ENCODE results near the gene ZCWPW2. TPM values are rescaled to one million over a fixed set of nuclear protein-coding genes. Genes with fewer than 3 reads are reported as not detected.

Gene ZCWPW2
- total RNA-seq, 1 experiment from 2014 or later, result 0.77 TPM

GRCh38 chr3:28399206-28399605 is 50.7 kb downstream of the ZCWPW2 start:
- H3K27ac Mint-ChIP-seq (ENCODE audit: low read depth, unreplicated experiment), result no peak overlapping the region
- no peaks in the 10 kb centered on the region for H3K4me1 Mint-ChIP-seq (ENCODE audit: insufficient read depth, unreplicated experiment)
- ChIA-PET CTCF (no interaction called here), POLR2A (no interaction called here)
- H3K36me3 Mint-ChIP-seq (ENCODE audit: insufficient read depth, unreplicated experiment), result peaks cover 6% of the 10 kb centered on the region
- no peaks in the 10 kb centered on the region for H3K27me3 Mint-ChIP-seq (ENCODE audit: insufficient read depth, unreplicated experiment)
- intact Hi-C loops (cut with micrococcal nuclease), result no loop called here
- no TSS peak for BruUV-seq (replicated peaks)
- no peak for DNase-seq (ENCODE audit: unreplicated experiment)
- no peak overlapping the region for H3K4me3 Mint-ChIP-seq (ENCODE audit: unreplicated experiment)
- no peak for TF ChIP-seq CTCF (IDR thresholded peaks at IDR 0.05; ENCODE audit: unreplicated experiment)
- H3K9me3 Mint-ChIP-seq (ENCODE audit: unreplicated experiment), result peaks cover 21% of the 10 kb centered on the region

GRCh38 chr3:28406241-28406640 is 57.7 kb downstream of the ZCWPW2 start:
- Mint-ChIP-seq H3K9me3 (ENCODE audit: unreplicated experiment) (peaks cover 10% of the 10 kb centered on the region), H3K27me3 (ENCODE audit: insufficient read depth, unreplicated experiment) (no peaks in the 10 kb centered on the region), H3K27ac (ENCODE audit: low read depth, unreplicated experiment) (no peak overlapping the region), H3K4me3 (ENCODE audit: unreplicated experiment) (no peak overlapping the region), H3K36me3 (ENCODE audit: insufficient read depth, unreplicated experiment) (no peaks in the 10 kb centered on the region), H3K4me1 (ENCODE audit: insufficient read depth, unreplicated experiment) (peaks cover 8% of the 10 kb centered on the region)
- POLR2A ChIA-PET, result interaction anchor here (1.3 kb wide), 1 partner anchor 30 kb away, joined by 4 read pairs; no protein-coding TSS in a partner anchor
- BruUV-seq (replicated peaks), result no TSS peak
- no peak for TF ChIP-seq CTCF (IDR thresholded peaks at IDR 0.05; ENCODE audit: unreplicated experiment)
- no peak for DNase-seq (ENCODE audit: unreplicated experiment)
- CTCF ChIA-PET, result interaction anchor here (0.6 kb wide), 1 partner anchor 9 kb away, joined by 6 read pairs; no protein-coding TSS in a partner anchor
- intact Hi-C loops (cut with micrococcal nuclease), result no loop called here

GRCh38 chr3:28449398-28449797 is 100.9 kb downstream of the ZCWPW2 start:
- no peaks in the 10 kb centered on the region for H3K4me1 Mint-ChIP-seq (ENCODE audit: insufficient read depth, unreplicated experiment)
- intact Hi-C loops (cut with micrococcal nuclease), result no loop called here
- H3K4me3 Mint-ChIP-seq (ENCODE audit: unreplicated experiment), result no peak overlapping the region
- CTCF ChIA-PET, result no interaction called here
- POLR2A ChIA-PET, result no interaction called here
- no peak overlapping the region for H3K27ac Mint-ChIP-seq (ENCODE audit: low read depth, unreplicated experiment)
- no TSS peak for BruUV-seq (replicated peaks)
- H3K27me3 Mint-ChIP-seq (ENCODE audit: insufficient read depth, unreplicated experiment), result no peaks in the 10 kb centered on the region
- no peaks in the 10 kb centered on the region for H3K36me3 Mint-ChIP-seq (ENCODE audit: insufficient read depth, unreplicated experiment)
- peaks cover under 1% of the 10 kb centered on the region for H3K9me3 Mint-ChIP-seq (ENCODE audit: unreplicated experiment)
- TF ChIP-seq CTCF (IDR thresholded peaks at IDR 0.05; ENCODE audit: unreplicated experiment), result no peak
- DNase-seq (ENCODE audit: unreplicated experiment), result no peak

- Mint-ChIP-seq H3K4me1 (ENCODE audit: insufficient read depth, unreplicated experiment) (no peaks in the 10 kb centered on the region), H3K36me3 (ENCODE audit: insufficient read depth, unreplicated experiment) (no peaks in the 10 kb centered on the region), H3K27me3 (ENCODE audit: insufficient read depth, unreplicated experiment) (no peaks in the 10 kb centered on the region), H3K4me3 (ENCODE audit: unreplicated experiment) (no peak overlapping the region), H3K27ac (ENCODE audit: low read depth, unreplicated experiment) (no peak overlapping the region), H3K9me3 (ENCODE audit: unreplicated experiment) (peaks cover 5% of the 10 kb centered on the region)
- TF ChIP-seq CTCF (IDR thresholded peaks at IDR 0.05; ENCODE audit: unreplicated experiment), result no peak
- intact Hi-C loops (cut with micrococcal nuclease), result no loop called here
- ChIA-PET POLR2A (no interaction called here), CTCF (interaction anchor here (1.2 kb wide), 1 partner anchor 14 kb away, joined by 7 read pairs; no protein-coding TSS in a partner anchor)
- DNase-seq (ENCODE audit: unreplicated experiment), result no peak
- no TSS peak for BruUV-seq (replicated peaks)
Measured at GRCh38 chr3:28462866-28463265, 114.3 kb downstream of the ZCWPW2 start.
